Panc1 (cell line): ENCODE data around the gene NR6A1. TPM values are rescaled to one million over a fixed set of nuclear protein-coding genes. Genes with fewer than 3 reads are reported as not detected.

ENCODE experiments used
- ATAC-seq: fragments of 200-7000 bp; cut with Tn5 transposase; 2 replicates; pipeline ENCODE4 v1.9.1; 2020; ENCODE audit warnings: mild to moderate bottlenecking, moderate library complexity
- BruUV-seq: library from RNA; stranded (reverse); fragments of 400-500 nt; replicated peaks from 2 replicates; lab custom pipeline; 2021; lab: Mats Ljungman, UMichigan
- CTCF ChIA-PET: fragments of 300-600 bp; sonication (Branson Sonifier 250); formaldehyde crosslinking; loops from one replicate; lab custom pipeline; 2022; ENCODE audit warnings: antibody characterized with exemption; lab: Charles Lee
- POLR2A ChIA-PET: fragments of 300-600 bp; sonication (Branson Sonifier 250); formaldehyde crosslinking; loops from one replicate; lab custom pipeline; 2022; ENCODE audit warnings: antibody characterized with exemption; lab: Charles Lee
- DNase-seq: peaks from one replicate; pipeline ENCODE4 v3.0.0-alpha.2; 2010; ENCODE audit warnings: low read depth, low spot score
- H3K27ac ChIP-seq: 2 replicates; pipeline ENCODE4 v1.5.1; 2011; ENCODE audit warnings: mild to moderate bottlenecking, low read length, inconsistent platforms
- H3K27me3 ChIP-seq: fragments of 200-500 bp; sonication (Bioruptor generic); 2 replicates; pipeline ENCODE4 v1.6.0; 2014; ENCODE audit warnings: low read length, inconsistent platforms; ENCODE audit not compliant: control insufficient read depth, insufficient read depth
- H3K36me3 ChIP-seq: fragments of 200-500 bp; sonication (Bioruptor generic); 2 replicates; pipeline ENCODE4 v1.5.1; 2014; ENCODE audit warnings: inconsistent platforms, mild to moderate bottlenecking, low read length, moderate library complexity; ENCODE audit not compliant: control insufficient read depth, insufficient read depth
- H3K4me1 ChIP-seq: 2 replicates; pipeline ENCODE4 v1.5.1; 2011; ENCODE audit warnings: inconsistent platforms, mild to moderate bottlenecking, low read length, moderate library complexity; ENCODE audit not compliant: control insufficient read depth, insufficient read depth
- H3K4me3 ChIP-seq, 2 experiments: 2 replicates each; pipeline ENCODE4 v1.5.1; 2011 to 2012; ENCODE audit warnings: low read depth in 2 of 2, low read length in 2 of 2, mild to moderate bottlenecking in 2 of 2, inconsistent platforms in 1 of 2, moderate library complexity in 1 of 2
- H3K9me3 ChIP-seq: fragments of 200-500 bp; sonication (Bioruptor generic); 2 replicates; pipeline ENCODE4 v1.5.1; 2014; ENCODE audit warnings: low read depth, mild to moderate bottlenecking, inconsistent platforms, low read length, moderate library complexity; ENCODE audit not compliant: control insufficient read depth, insufficient read depth
- POLR2AphosphoS5 ChIP-seq: IDR thresholded peaks from 2 replicates; pipeline ENCODE4 v1.6.1; 2012; ENCODE audit warnings: mild to moderate bottlenecking, low read depth, low read length, moderate library complexity
- SIN3A ChIP-seq: IDR thresholded peaks from 2 replicates; pipeline ENCODE4 v1.6.1; 2012; ENCODE audit warnings: low read depth, mild to moderate bottlenecking, low read length, moderate library complexity, borderline replicate concordance; ENCODE audit not compliant: insufficient read depth
- TCF7L2 ChIP-seq: IDR thresholded peaks from 2 replicates; pipeline ENCODE4 v1.6.1; 2011; ENCODE audit warnings: mild to moderate bottlenecking, low read depth, low read length, inconsistent platforms
- in situ Hi-C: cut with HindIII; loops from 2 replicates; pipeline ENCODE4 v1.10.0; 2016; ENCODE audit warnings: low sequenced_read_pairs, low pct_unique_long_range_greater_than_20kb
- intact Hi-C: fragments of 100-400 bp; cut with micrococcal nuclease; formaldehyde crosslinking; loops from one replicate; pipeline ENCODE4 v1.10.0; 2022; ENCODE audit not compliant: unreplicated experiment
- total RNA-seq: library from RNA; stranded (reverse); gene quantifications from one replicate; pipeline ENCODE4 v1.2.1, GENCODE V29; 2021; ENCODE audit not compliant: unreplicated experiment
- TF ChIP-seq, protein P1 (sequence below): fragments of 450-650 bp; IDR thresholded peaks from 2 replicates; pipeline ENCODE4 v1.5.1; 2017; ENCODE audit warnings: mild to moderate bottlenecking
- TF ChIP-seq, protein P2 (sequence below), 2 experiments: IDR thresholded peaks; 2 replicates each; pipeline ENCODE4 v1.6.1; 2011 to 2012; ENCODE audit warnings: low read depth in 2 of 2, control low read depth in 1 of 2, low read length in 1 of 2, mild to moderate bottlenecking in 1 of 2, moderate library complexity in 1 of 2; ENCODE audit not compliant: insufficient read depth in 1 of 2

The NR6A1 gene
- total RNA-seq, 1 experiment from 2014 or later = 7.6 TPM

DNA sequence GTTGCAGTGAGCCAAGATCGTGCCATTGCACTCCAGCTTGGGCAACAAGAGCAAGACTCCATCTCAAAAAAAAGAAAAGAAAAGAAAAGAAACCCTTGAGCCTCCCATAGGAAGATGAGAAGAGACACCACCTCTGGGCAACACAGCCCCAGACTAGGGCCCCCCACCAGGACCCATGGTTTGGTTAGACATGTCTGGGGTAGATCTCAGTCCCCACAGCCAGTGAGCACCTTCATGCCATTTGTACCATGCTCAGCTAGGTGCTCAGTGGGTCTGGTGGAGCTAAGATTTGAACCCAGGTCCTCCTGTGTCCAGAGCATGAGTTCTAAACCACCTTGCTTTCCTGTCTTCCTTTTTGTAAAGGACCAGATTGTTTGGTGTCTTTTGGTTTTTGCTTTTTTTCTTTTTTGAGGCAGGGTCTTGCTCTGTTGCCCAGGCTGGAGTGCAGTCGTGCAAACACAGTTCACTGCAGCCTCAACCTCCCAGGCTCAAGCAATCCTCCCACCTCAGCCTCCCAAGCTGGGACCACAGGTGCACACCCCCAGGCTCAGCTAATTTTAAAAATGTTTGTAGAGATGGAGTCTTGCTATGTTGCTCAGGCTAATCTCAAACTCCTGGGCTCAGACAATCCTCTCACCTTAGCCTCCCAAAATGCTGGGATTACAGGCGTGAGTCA lies 17.6 kb upstream of the NR6A1 start:
- H3K4me3 ChIP-seq = no peak overlapping the region
- H3K4me1 ChIP-seq = no peaks in the 10 kb centered on the region
- no peaks in the 10 kb centered on the region for H3K27me3 ChIP-seq
- TF ChIP-seq, protein P1, sequence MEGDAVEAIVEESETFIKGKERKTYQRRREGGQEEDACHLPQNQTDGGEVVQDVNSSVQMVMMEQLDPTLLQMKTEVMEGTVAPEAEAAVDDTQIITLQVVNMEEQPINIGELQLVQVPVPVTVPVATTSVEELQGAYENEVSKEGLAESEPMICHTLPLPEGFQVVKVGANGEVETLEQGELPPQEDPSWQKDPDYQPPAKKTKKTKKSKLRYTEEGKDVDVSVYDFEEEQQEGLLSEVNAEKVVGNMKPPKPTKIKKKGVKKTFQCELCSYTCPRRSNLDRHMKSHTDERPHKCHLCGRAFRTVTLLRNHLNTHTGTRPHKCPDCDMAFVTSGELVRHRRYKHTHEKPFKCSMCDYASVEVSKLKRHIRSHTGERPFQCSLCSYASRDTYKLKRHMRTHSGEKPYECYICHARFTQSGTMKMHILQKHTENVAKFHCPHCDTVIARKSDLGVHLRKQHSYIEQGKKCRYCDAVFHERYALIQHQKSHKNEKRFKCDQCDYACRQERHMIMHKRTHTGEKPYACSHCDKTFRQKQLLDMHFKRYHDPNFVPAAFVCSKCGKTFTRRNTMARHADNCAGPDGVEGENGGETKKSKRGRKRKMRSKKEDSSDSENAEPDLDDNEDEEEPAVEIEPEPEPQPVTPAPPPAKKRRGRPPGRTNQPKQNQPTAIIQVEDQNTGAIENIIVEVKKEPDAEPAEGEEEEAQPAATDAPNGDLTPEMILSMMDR = no peak
- TF ChIP-seq POLR2AphosphoS5 (no peak), TCF7L2 (no peak), SIN3A (no peak)
- TF ChIP-seq, protein P2, sequence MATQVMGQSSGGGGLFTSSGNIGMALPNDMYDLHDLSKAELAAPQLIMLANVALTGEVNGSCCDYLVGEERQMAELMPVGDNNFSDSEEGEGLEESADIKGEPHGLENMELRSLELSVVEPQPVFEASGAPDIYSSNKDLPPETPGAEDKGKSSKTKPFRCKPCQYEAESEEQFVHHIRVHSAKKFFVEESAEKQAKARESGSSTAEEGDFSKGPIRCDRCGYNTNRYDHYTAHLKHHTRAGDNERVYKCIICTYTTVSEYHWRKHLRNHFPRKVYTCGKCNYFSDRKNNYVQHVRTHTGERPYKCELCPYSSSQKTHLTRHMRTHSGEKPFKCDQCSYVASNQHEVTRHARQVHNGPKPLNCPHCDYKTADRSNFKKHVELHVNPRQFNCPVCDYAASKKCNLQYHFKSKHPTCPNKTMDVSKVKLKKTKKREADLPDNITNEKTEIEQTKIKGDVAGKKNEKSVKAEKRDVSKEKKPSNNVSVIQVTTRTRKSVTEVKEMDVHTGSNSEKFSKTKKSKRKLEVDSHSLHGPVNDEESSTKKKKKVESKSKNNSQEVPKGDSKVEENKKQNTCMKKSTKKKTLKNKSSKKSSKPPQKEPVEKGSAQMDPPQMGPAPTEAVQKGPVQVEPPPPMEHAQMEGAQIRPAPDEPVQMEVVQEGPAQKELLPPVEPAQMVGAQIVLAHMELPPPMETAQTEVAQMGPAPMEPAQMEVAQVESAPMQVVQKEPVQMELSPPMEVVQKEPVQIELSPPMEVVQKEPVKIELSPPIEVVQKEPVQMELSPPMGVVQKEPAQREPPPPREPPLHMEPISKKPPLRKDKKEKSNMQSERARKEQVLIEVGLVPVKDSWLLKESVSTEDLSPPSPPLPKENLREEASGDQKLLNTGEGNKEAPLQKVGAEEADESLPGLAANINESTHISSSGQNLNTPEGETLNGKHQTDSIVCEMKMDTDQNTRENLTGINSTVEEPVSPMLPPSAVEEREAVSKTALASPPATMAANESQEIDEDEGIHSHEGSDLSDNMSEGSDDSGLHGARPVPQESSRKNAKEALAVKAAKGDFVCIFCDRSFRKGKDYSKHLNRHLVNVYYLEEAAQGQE (IDR thresholded peaks at IDR 0.05; ENCODE audit: insufficient read depth in 1 of 2, low read depth in 2 of 2, low read length in 1 of 2) = no peak
- H3K27ac ChIP-seq = no peak overlapping the region
- H3K9me3 ChIP-seq = no peaks in the 10 kb centered on the region
- BruUV-seq = no TSS peak
- POLR2A ChIA-PET = interaction anchor here (0.7 kb wide), 1 partner anchor 396 kb away, joined by 3 read pairs; no protein-coding TSS in a partner anchor
- intact Hi-C loops (no loop called here), in situ Hi-C loops (no loop called here)
- DNase-seq (no peak), ATAC-seq (no peak)
- CTCF ChIA-PET = no interaction called here
- no peaks in the 10 kb centered on the region for H3K36me3 ChIP-seq

DNA sequence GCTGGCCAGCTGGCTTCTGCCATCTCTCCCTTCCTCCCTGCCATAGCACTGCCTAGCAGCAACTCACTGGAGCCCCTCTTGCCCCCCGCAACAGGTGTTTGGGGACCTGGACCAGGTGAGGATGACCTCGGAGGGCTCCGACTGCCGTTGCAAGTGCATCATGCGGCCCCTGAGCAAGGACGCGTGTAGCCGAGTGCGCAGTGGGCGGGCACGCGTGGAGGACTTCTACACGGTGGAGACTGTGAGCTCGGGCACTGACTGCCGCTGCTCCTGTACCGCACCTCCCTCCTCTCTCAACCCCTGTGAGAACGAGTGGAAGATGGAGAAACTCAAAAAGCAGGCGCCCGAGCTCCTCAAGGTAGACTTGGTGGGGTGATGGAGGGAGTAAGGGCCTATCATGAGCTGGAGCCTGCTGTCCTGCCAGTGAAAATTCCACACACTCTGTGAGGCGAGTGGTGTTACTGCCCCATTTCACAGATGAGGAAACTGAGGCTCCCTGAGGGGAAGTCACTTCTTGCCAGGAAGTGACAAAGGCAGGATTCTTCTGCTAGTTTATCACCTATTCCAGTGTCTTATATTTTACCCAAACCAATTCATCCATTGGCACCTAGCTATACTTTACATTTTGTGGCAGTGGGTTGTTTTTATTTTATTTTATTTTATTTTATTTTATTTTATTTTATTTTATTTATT lies 15.9 kb upstream of the NR6A1 start:
- in situ Hi-C loops = no loop called here

More for the DNA sequence above, 15.9 kb upstream of the NR6A1 start:
- TF ChIP-seq, protein P2 (IDR thresholded peaks at IDR 0.05; ENCODE audit: insufficient read depth in 1 of 2, low read depth in 2 of 2, low read length in 1 of 2) = no peak
- TF ChIP-seq SIN3A = no peak
- TF ChIP-seq, protein P1 = no peak
- no peak for TF ChIP-seq POLR2AphosphoS5
- H3K4me3 ChIP-seq = no peak overlapping the region
- H3K36me3 ChIP-seq = no peaks in the 10 kb centered on the region
- ATAC-seq (no peak), DNase-seq (no peak)
- intact Hi-C loops = no loop called here
- ChIA-PET POLR2A (interaction anchor here (0.6 kb wide), 1 partner anchor 68 kb away, joined by 4 read pairs; no protein-coding TSS in a partner anchor), CTCF (no interaction called here)
- H3K27ac ChIP-seq = no peak overlapping the region
- H3K9me3 ChIP-seq = no peaks in the 10 kb centered on the region
- no peaks in the 10 kb centered on the region for H3K27me3 ChIP-seq
- peaks cover 9% of the 10 kb centered on the region; the same call in 1 of the 2 replicates for H3K4me1 ChIP-seq
- no TSS peak for BruUV-seq
